ENCODE data around the gene RCOR2. TPM values are rescaled to one million over a fixed set of nuclear protein-coding genes. Genes with fewer than 3 reads are reported as not detected.

The RCOR2 gene
- total RNA-seq, 1 donor from 2014 or later: 70.6 TPM

GRCh38 chr11:63879598-63880402 lies 37.2 kb downstream of the RCOR2 start:
- Histone ChIP-seq H2AFZ (replicated peaks) (no peak overlapping the region), H3K4me1 (peaks cover 41% of the 10 kb centered on the region), H3K9ac (peak overlapping the region; percentile 29), H3K27ac (peak overlapping the region; percentile 80), H3K27me3 (no peaks in the 10 kb centered on the region), H3K79me2 (ENCODE audit: low read depth) (peaks cover 96% of the 10 kb centered on the region), H4K20me1 (ENCODE audit: low read depth) (peaks cover 91% of the 10 kb centered on the region), H3K36me3 (no peaks in the 10 kb centered on the region), H3F3A (ENCODE audit: low read depth) (peaks cover 35% of the 10 kb centered on the region), H3K4me3 (no peak overlapping the region), H3K4me2 (peak overlapping the region; percentile 7), H3K9me3 (ENCODE audit: low read depth) (no peaks in the 10 kb centered on the region)
- DNase-seq (ENCODE audit: low spot score): no peak
- Mint-ChIP-seq H3K4me1 (peaks cover 55% of the 10 kb centered on the region), H3K27ac (peak overlapping the region; percentile 39), H3K9me3 (no peaks in the 10 kb centered on the region), H3K36me3 (peaks cover 2% of the 10 kb centered on the region), H3K27me3 (ENCODE audit: insufficient read depth, low read depth) (peaks cover 2% of the 10 kb centered on the region), H3K4me3 (no peak overlapping the region)
- TF ChIP-seq CTCF (IDR thresholded peaks at IDR 0.05): no peak
- no peak for TF ChIP-seq EZH2 (IDR thresholded peaks at IDR 0.05)
- TF ChIP-seq EZH2phosphoT487 (IDR thresholded peaks at IDR 0.05): no peak

GRCh38 chr11:63877658-63878241 lies 39.2 kb downstream of the RCOR2 start:
- H3K27ac Mint-ChIP-seq: no peak overlapping the region
- Histone ChIP-seq H3K4me1 (peaks cover 29% of the 10 kb centered on the region), H3K79me2 (ENCODE audit: low read depth) (peaks cover 98% of the 10 kb centered on the region), H3K9me3 (ENCODE audit: low read depth) (no peaks in the 10 kb centered on the region), H3K4me2 (no peak overlapping the region), H3K4me3 (no peak overlapping the region), H3K36me3 (no peaks in the 10 kb centered on the region), H3K27ac (peak overlapping the region; percentile 46), H2AFZ (replicated peaks) (no peak overlapping the region), H3K27me3 (no peaks in the 10 kb centered on the region), H3K9ac (no peak overlapping the region), H4K20me1 (ENCODE audit: low read depth) (peaks cover 90% of the 10 kb centered on the region), H3F3A (ENCODE audit: low read depth) (peaks cover 19% of the 10 kb centered on the region)
- DNase-seq (ENCODE audit: low spot score): no peak
- no peak overlapping the region for H3K4me3 Mint-ChIP-seq
- H3K27me3 Mint-ChIP-seq (ENCODE audit: insufficient read depth, low read depth): peaks cover 4% of the 10 kb centered on the region
- H3K36me3 Mint-ChIP-seq: peaks cover 4% of the 10 kb centered on the region
- TF ChIP-seq EZH2 (IDR thresholded peaks at IDR 0.05): no peak
- no peak for TF ChIP-seq CTCF (IDR thresholded peaks at IDR 0.05)
- TF ChIP-seq EZH2phosphoT487 (IDR thresholded peaks at IDR 0.05): no peak
- no peaks in the 10 kb centered on the region for H3K9me3 Mint-ChIP-seq
- H3K4me1 Mint-ChIP-seq: peaks cover 45% of the 10 kb centered on the region

- no peaks in the 10 kb centered on the region for H3K9me3 Mint-ChIP-seq
- Histone ChIP-seq H3F3A (ENCODE audit: low read depth) (peaks cover 16% of the 10 kb centered on the region), H3K36me3 (no peaks in the 10 kb centered on the region), H4K20me1 (ENCODE audit: low read depth) (peaks cover 94% of the 10 kb centered on the region), H2AFZ (replicated peaks) (no peak overlapping the region), H3K4me2 (no peak overlapping the region), H3K9ac (no peak overlapping the region), H3K79me2 (ENCODE audit: low read depth) (peaks cover 97% of the 10 kb centered on the region), H3K27ac (no peak overlapping the region), H3K4me1 (peaks cover 32% of the 10 kb centered on the region), H3K27me3 (no peaks in the 10 kb centered on the region), H3K4me3 (no peak overlapping the region), H3K9me3 (ENCODE audit: low read depth) (no peaks in the 10 kb centered on the region)
- peaks cover 4% of the 10 kb centered on the region for H3K36me3 Mint-ChIP-seq
- TF ChIP-seq EZH2phosphoT487 (IDR thresholded peaks at IDR 0.05) (no peak), EZH2 (IDR thresholded peaks at IDR 0.05) (no peak), CTCF (IDR thresholded peaks at IDR 0.05) (no peak)
- H3K4me1 Mint-ChIP-seq: peaks cover 47% of the 10 kb centered on the region
- DNase-seq (ENCODE audit: low spot score): no peak
- H3K27ac Mint-ChIP-seq: no peak overlapping the region
- no peak overlapping the region for H3K4me3 Mint-ChIP-seq
- peaks cover 4% of the 10 kb centered on the region for H3K27me3 Mint-ChIP-seq (ENCODE audit: insufficient read depth, low read depth)
These were observed 40.3 kb downstream of the RCOR2 start for GRCh38 chr11:63876616-63877015.

Measured in neural progenitor cell (in vitro differentiated cells).